Measurements from ENCODE around the gene MYO10. TPM values are rescaled to one million over a fixed set of nuclear protein-coding genes. Genes with fewer than 3 reads are reported as not detected.

MYO10 gene
- total RNA-seq, 3 donors from 2014 or later (not counting 1 experiment from before 2014, with no cell fraction given), result 0.83 to 1.2 TPM; not detected in 1

DNA sequence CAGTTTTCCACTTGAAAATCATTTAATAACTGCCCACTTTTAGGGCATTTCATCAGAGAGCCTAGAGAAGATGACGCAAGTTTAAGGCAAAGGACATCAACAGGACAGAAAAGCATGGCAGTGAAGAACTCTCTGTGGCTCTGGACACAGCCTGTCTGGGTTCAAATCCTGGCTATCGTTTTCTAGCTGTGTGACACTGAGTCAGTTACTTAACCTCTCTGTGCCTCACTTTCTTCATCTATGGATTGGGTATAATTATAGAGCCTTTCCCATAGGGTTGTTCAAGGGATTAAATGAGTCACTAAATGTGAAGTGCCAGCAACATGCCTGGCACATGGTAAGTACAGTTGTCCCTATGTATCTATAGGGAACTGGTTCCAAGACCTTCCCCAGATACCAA is 6.7 kb downstream of the MYO10 start:
- WGBS (ENCODE audit: insufficient coverage), result 92% methylated on average over 2 of the region's 2 CpGs
- no peaks in the 10 kb centered on the region for H3K9me3 ChIP-seq (ENCODE audit: control insufficient read depth, insufficient read depth, low read length)
- Mint-ChIP-seq H3K4me1 (no peaks in the 10 kb centered on the region), H3K9me3 (peaks cover 2% of the 10 kb centered on the region in 2 donors), H3K27me3 (ENCODE audit: low read depth in 2 of 2) (peaks cover 10 to 12% of the 10 kb centered on the region in 2 donors), H3K27ac (no peak overlapping the region), H3K4me3 (no peak overlapping the region), H3K36me3 (peaks cover 7% of the 10 kb centered on the region)
- ATAC-seq (no peak), DNase-seq (no peak)
- intact Hi-C loops (cut with micrococcal nuclease), result no loop called here
- TF ChIP-seq, protein P1, sequence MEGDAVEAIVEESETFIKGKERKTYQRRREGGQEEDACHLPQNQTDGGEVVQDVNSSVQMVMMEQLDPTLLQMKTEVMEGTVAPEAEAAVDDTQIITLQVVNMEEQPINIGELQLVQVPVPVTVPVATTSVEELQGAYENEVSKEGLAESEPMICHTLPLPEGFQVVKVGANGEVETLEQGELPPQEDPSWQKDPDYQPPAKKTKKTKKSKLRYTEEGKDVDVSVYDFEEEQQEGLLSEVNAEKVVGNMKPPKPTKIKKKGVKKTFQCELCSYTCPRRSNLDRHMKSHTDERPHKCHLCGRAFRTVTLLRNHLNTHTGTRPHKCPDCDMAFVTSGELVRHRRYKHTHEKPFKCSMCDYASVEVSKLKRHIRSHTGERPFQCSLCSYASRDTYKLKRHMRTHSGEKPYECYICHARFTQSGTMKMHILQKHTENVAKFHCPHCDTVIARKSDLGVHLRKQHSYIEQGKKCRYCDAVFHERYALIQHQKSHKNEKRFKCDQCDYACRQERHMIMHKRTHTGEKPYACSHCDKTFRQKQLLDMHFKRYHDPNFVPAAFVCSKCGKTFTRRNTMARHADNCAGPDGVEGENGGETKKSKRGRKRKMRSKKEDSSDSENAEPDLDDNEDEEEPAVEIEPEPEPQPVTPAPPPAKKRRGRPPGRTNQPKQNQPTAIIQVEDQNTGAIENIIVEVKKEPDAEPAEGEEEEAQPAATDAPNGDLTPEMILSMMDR (IDR thresholded peaks at IDR 0.05), result no peak
- H3K27me3 ChIP-seq (ENCODE audit: control insufficient read depth, insufficient read depth, low read length), result peaks cover 9% of the 10 kb centered on the region
- H3K4me1 ChIP-seq (ENCODE audit: control insufficient read depth, insufficient read depth, low read length), result no peaks in the 10 kb centered on the region
- H3K36me3 ChIP-seq (ENCODE audit: control insufficient read depth, insufficient read depth, low read length), result no peaks in the 10 kb centered on the region
- no peak overlapping the region for H3K4me3 ChIP-seq (ENCODE audit: low read length)
- H3K27ac ChIP-seq (ENCODE audit: low read length), result no peak overlapping the region

DNA sequence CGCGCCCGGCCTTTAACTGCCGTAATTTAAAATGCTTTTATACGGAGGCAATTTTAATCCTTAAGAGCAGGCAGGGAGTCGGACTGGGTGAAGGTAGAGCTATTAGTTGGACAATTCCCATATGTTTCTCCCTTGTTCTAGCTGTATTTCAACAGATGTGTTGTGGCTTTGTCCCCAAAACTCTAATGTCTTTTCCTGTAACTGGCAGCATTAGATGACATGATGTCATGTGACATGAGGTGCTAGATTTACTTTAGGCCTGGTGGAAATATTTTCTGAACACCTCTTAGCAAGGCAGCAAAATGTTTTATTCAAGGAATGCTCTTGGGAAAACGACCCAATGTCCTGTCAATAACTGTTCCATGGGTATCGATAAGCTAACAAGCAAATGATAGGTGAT is 8.5 kb downstream of the MYO10 start:
- ATAC-seq, result no peak
- intact Hi-C loops (cut with micrococcal nuclease), result no loop called here
- H3K36me3 ChIP-seq (ENCODE audit: control insufficient read depth, insufficient read depth, low read length), result no peaks in the 10 kb centered on the region
- H3K4me1 Mint-ChIP-seq, result no peaks in the 10 kb centered on the region
- no peaks in the 10 kb centered on the region for H3K27me3 ChIP-seq (ENCODE audit: control insufficient read depth, insufficient read depth, low read length)
- TF ChIP-seq, protein P1 (IDR thresholded peaks at IDR 0.05), result no peak
- H3K9me3 Mint-ChIP-seq, result peaks cover 0 to 2% of the 10 kb centered on the region in 2 donors
- 93% methylated on average over 8 of the region's 8 CpGs for WGBS (ENCODE audit: insufficient coverage)
- no peak for DNase-seq
- H3K27me3 Mint-ChIP-seq (ENCODE audit: low read depth in 2 of 2), result no peaks in the 10 kb centered on the region
- H3K36me3 Mint-ChIP-seq, result peaks cover 7% of the 10 kb centered on the region
- H3K27ac ChIP-seq (ENCODE audit: low read length), result no peak overlapping the region
- H3K4me1 ChIP-seq (ENCODE audit: control insufficient read depth, insufficient read depth, low read length), result no peaks in the 10 kb centered on the region
- no peak overlapping the region for H3K27ac Mint-ChIP-seq
- H3K9me3 ChIP-seq (ENCODE audit: control insufficient read depth, insufficient read depth, low read length), result no peaks in the 10 kb centered on the region
- H3K4me3 ChIP-seq (ENCODE audit: low read length), result no peak overlapping the region
- no peak overlapping the region for H3K4me3 Mint-ChIP-seq

DNA sequence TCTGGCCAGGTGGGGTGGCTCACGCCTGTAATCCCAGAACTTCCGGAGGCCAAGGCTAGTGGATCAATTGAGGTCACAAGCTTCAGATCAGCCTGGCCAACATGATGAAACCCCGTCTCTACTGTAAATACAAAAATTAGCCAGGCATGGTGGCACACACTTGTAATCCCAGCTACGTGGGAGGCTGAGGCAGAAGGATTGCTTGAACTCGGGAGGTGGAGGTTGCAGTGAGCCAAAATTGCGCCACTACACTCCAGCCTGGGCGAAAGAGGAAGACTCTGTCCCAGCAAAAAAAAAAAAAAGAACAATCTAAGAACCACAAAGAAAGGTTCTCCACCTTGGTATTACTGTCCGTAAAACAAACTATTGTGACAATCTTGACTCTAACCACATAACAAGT is 9.7 kb downstream of the MYO10 start:
- Mint-ChIP-seq H3K27ac (no peak overlapping the region), H3K4me1 (no peaks in the 10 kb centered on the region), H3K27me3 (ENCODE audit: low read depth in 2 of 2) (no peaks in the 10 kb centered on the region), H3K4me3 (no peak overlapping the region), H3K36me3 (peaks cover 7% of the 10 kb centered on the region), H3K9me3 (peaks cover under 1 to 2% of the 10 kb centered on the region in 2 donors)
- 93% methylated on average over 7 of the region's 8 CpGs for WGBS (ENCODE audit: insufficient coverage)
- DNase-seq, result no peak
- Histone ChIP-seq H3K9me3 (ENCODE audit: control insufficient read depth, insufficient read depth, low read length) (no peaks in the 10 kb centered on the region), H3K36me3 (ENCODE audit: control insufficient read depth, insufficient read depth, low read length) (no peaks in the 10 kb centered on the region), H3K4me3 (ENCODE audit: low read length) (no peak overlapping the region), H3K27me3 (ENCODE audit: control insufficient read depth, insufficient read depth, low read length) (no peaks in the 10 kb centered on the region), H3K4me1 (ENCODE audit: control insufficient read depth, insufficient read depth, low read length) (no peaks in the 10 kb centered on the region), H3K27ac (ENCODE audit: low read length) (no peak overlapping the region)
- ATAC-seq, result no peak
- TF ChIP-seq, protein P1 (IDR thresholded peaks at IDR 0.05), result no peak
- intact Hi-C loops (cut with micrococcal nuclease), result no loop called here

GRCh38 chr5:16924206-16924605 is 11.9 kb downstream of the MYO10 start:
- H3K4me1 Mint-ChIP-seq, result no peaks in the 10 kb centered on the region
- intact Hi-C loops (cut with micrococcal nuclease), result no loop called here

More at GRCh38 chr5:16924206-16924605, 11.9 kb downstream of the MYO10 start:
- DNase-seq, result no peak
- Mint-ChIP-seq H3K4me3 (no peak overlapping the region), H3K27me3 (ENCODE audit: low read depth in 2 of 2) (no peaks in the 10 kb centered on the region), H3K9me3 (peaks cover 2% of the 10 kb centered on the region in 2 donors), H3K36me3 (no peaks in the 10 kb centered on the region), H3K27ac (no peak overlapping the region)
- H3K36me3 ChIP-seq (ENCODE audit: control insufficient read depth, insufficient read depth, low read length), result no peaks in the 10 kb centered on the region
- H3K9me3 ChIP-seq (ENCODE audit: control insufficient read depth, insufficient read depth, low read length), result no peaks in the 10 kb centered on the region
- TF ChIP-seq, protein P1 (IDR thresholded peaks at IDR 0.05), result no peak
- no peaks in the 10 kb centered on the region for H3K4me1 ChIP-seq (ENCODE audit: control insufficient read depth, insufficient read depth, low read length)
- no peaks in the 10 kb centered on the region for H3K27me3 ChIP-seq (ENCODE audit: control insufficient read depth, insufficient read depth, low read length)
- H3K27ac ChIP-seq (ENCODE audit: low read length), result no peak overlapping the region
- WGBS (ENCODE audit: insufficient coverage), result 80% methylated on average over 8 of the region's 8 CpGs
- ATAC-seq, result no peak
- no peak overlapping the region for H3K4me3 ChIP-seq (ENCODE audit: low read length)

Data from natural killer cell (primary cell).